Liver (tissue), 9 donors: ENCODE measurements around the gene PSMD11. TPM values are rescaled to one million over a fixed set of nuclear protein-coding genes. Genes with fewer than 3 reads are reported as not detected.

ENCODE experiments used
- DNase-seq: peaks from one replicate; pipeline ENCODE4 v3.0.0-alpha.2; 2017; ENCODE audit warnings: low spot score
- H3K27ac ChIP-seq, 2 donors: one replicate each; pipeline ENCODE4 v1.7.0; 2013; ENCODE audit warnings: inconsistent platforms in 2 of 2, low read length in 2 of 2, control low read depth in 1 of 2, low read depth in 1 of 2, mild to moderate bottlenecking in 1 of 2
- H3K27me3 ChIP-seq, 4 donors: one replicate each; pipeline versions ENCODE4 v1.6.1 to v1.7.0; 2013; ENCODE audit warnings: low read length in 3 of 4, inconsistent platforms in 1 of 4, mild to moderate bottlenecking in 1 of 4, moderate library complexity in 1 of 4; ENCODE audit not compliant: control insufficient read depth in 4 of 4, insufficient read depth in 4 of 4
- H3K36me3 ChIP-seq, 4 donors: one replicate each; pipeline versions ENCODE4 v1.6.1 to v1.7.0; 2013; ENCODE audit warnings: low read length in 3 of 4, mild to moderate bottlenecking in 3 of 4, low read depth in 1 of 4, moderate library complexity in 1 of 4; ENCODE audit not compliant: control insufficient read depth in 4 of 4, insufficient read depth in 3 of 4
- H3K4me1 ChIP-seq, 4 donors: one replicate each; pipeline versions ENCODE4 v1.6.1 to v1.7.0; 2013; ENCODE audit warnings: low read length in 3 of 4, mild to moderate bottlenecking in 3 of 4, moderate library complexity in 1 of 4; ENCODE audit not compliant: control insufficient read depth in 4 of 4, insufficient read depth in 4 of 4
- H3K4me3 ChIP-seq, 3 donors: one replicate each; pipeline versions ENCODE4 v1.6.1 to v1.7.0; 2013; ENCODE audit warnings: low read length in 3 of 3, control low read depth in 1 of 3, low read depth in 1 of 3, mild to moderate bottlenecking in 1 of 3
- H3K9ac ChIP-seq, 2 donors: one replicate each; pipeline ENCODE4 v1.7.0; 2013; ENCODE audit warnings: low read length in 2 of 2, mild to moderate bottlenecking in 2 of 2, moderate library complexity in 2 of 2, control low read depth in 1 of 2, low read depth in 1 of 2
- H3K9me3 ChIP-seq, 4 donors: one replicate each; pipeline versions ENCODE4 v1.6.1 to v1.7.0; 2013; ENCODE audit warnings: low read length in 3 of 4; ENCODE audit not compliant: control insufficient read depth in 4 of 4
- ATF3 ChIP-seq: IDR thresholded peaks from 2 replicates; pipeline ENCODE4 v1.6.1; 2016; ENCODE audit warnings: antibody characterized with exemption
- EGR1 ChIP-seq, 2 donors: IDR thresholded peaks; 2 replicates each; pipeline ENCODE4 v1.6.1; 2016 to 2018; ENCODE audit warnings: antibody characterized with exemption in 2 of 2, low read depth in 2 of 2
- FOXA1 ChIP-seq: IDR thresholded peaks from 2 replicates; pipeline ENCODE4 v1.6.1; 2016; ENCODE audit warnings: antibody characterized with exemption
- FOXA2 ChIP-seq: IDR thresholded peaks from 2 replicates; pipeline ENCODE4 v1.6.1; 2016; ENCODE audit warnings: antibody characterized with exemption
- GABPA ChIP-seq, 2 donors: IDR thresholded peaks in 1 of 2; conservative IDR thresholded peaks in 1 of 2; 2 replicates each; pipeline ENCODE4 v1.6.1; 2016; ENCODE audit warnings: antibody characterized with exemption in 2 of 2, mild to moderate bottlenecking in 1 of 2, moderate library complexity in 1 of 2
- HNF4A ChIP-seq, 2 donors: conservative IDR thresholded peaks; 2 replicates each; pipeline ENCODE4 v1.6.1; 2016; ENCODE audit warnings: antibody characterized with exemption in 2 of 2, mild to moderate bottlenecking in 2 of 2
- HNF4G ChIP-seq: IDR thresholded peaks from 2 replicates; pipeline ENCODE4 v1.6.1; 2016; ENCODE audit warnings: antibody characterized with exemption
- JUND ChIP-seq, 2 donors: IDR thresholded peaks; 2 replicates each; pipeline ENCODE4 v1.6.1; 2016; ENCODE audit warnings: antibody characterized with exemption in 2 of 2
- NR2F2 ChIP-seq: IDR thresholded peaks from 2 replicates; pipeline ENCODE4 v1.6.1; 2016; ENCODE audit warnings: antibody characterized with exemption
- RAD21 ChIP-seq, 2 donors: IDR thresholded peaks; 2 replicates each; pipeline ENCODE4 v1.6.1; 2016; ENCODE audit warnings: antibody characterized with exemption in 2 of 2, mild to moderate bottlenecking in 2 of 2
- REST ChIP-seq: IDR thresholded peaks from 2 replicates; pipeline ENCODE4 v1.6.1; 2016; ENCODE audit warnings: antibody characterized with exemption, mild to moderate bottlenecking
- RXRA ChIP-seq, 2 donors: IDR thresholded peaks; 2 replicates each; pipeline ENCODE4 v1.6.1; 2017 to 2018; ENCODE audit warnings: antibody characterized with exemption in 2 of 2, mild to moderate bottlenecking in 1 of 2
- SP1 ChIP-seq: IDR thresholded peaks from 2 replicates; pipeline ENCODE4 v1.6.1; 2018; ENCODE audit warnings: antibody characterized with exemption, mild to moderate bottlenecking
- TAF1 ChIP-seq: conservative IDR thresholded peaks from 2 replicates; pipeline ENCODE4 v1.6.1; 2016; ENCODE audit warnings: antibody characterized with exemption, mild to moderate bottlenecking
- YY1 ChIP-seq: IDR thresholded peaks from 2 replicates; pipeline ENCODE4 v1.6.1; 2016; ENCODE audit warnings: antibody characterized with exemption, mild to moderate bottlenecking
- ZBTB33 ChIP-seq: IDR thresholded peaks from 2 replicates; pipeline ENCODE4 v1.6.1; 2016; ENCODE audit warnings: antibody characterized with exemption
- WGBS: extraction: QIAGEN DNeasy Blood & Tissue Kit; methylation state at CpG from one replicate; pipeline ENCODE4 v1.1.7; 2013; 5-methylcytosine and 5-hydroxymethylcytosine counted together
- polyA plus RNA-seq, 2 donors: library from polyadenylated mRNA; stranded (reverse) in 1 of 2; unstranded in 1 of 2; fragments of 200-250 nt in 1 of 2; fragments of >200 nt in 1 of 2; fragmentation: Nextera tagmentation in 1 of 2; extraction: Ambion mirVana in 1 of 2; gene quantifications; one replicate each; pipeline versions ENCODE4 v1.2.1 to v1.2.3, GENCODE V29; 2013 to 2015
- total RNA-seq, 2 donors: library from RNA; depleted of rRNA; stranded (reverse); fragments of >200 nt; gene quantifications; one replicate each; pipeline ENCODE4 v1.2.3, GENCODE V29; 2014
- TF ChIP-seq, protein P1 (sequence below): IDR thresholded peaks from 2 replicates; pipeline ENCODE4 v1.6.1; 2016; ENCODE audit warnings: antibody characterized with exemption
- TF ChIP-seq, protein P2 (sequence below): fragments of 150-350 bp; IDR thresholded peaks from 2 replicates; pipeline ENCODE4 v1.5.1; 2017; ENCODE audit warnings: improper control_type of control experiment, low read depth, low read length; ENCODE audit not compliant: missing input control
- donor health status: healthy.
- donor health status: healthy.
- donor health status: healthy.
- donor health status: healthy.
- donor health status: healthy.

The PSMD11 gene
- total and polyA plus RNA-seq, 4 donors, result 42.1 to 97.4 (median 68.2) TPM

GRCh38 chr17:32452281-32452680, 8.0 kb downstream of the PSMD11 start:
- no peak for DNase-seq
- TF ChIP-seq SP1, result no peak
- TF ChIP-seq FOXA1, result no peak
- TF ChIP-seq ATF3, result no peak
- no peak for TF ChIP-seq JUND (IDR thresholded peaks at IDR 0.05)
- no peak for TF ChIP-seq FOXA2
- TF ChIP-seq TAF1, result no peak
- TF ChIP-seq GABPA (IDR thresholded peaks at IDR 0.05 in 1 of 2, conservative IDR thresholded peaks at IDR 0.05 in 1 of 2), result no peak
- TF ChIP-seq RXRA (IDR thresholded peaks at IDR 0.05), result no peak
- TF ChIP-seq EGR1 (IDR thresholded peaks at IDR 0.05; ENCODE audit: low read depth in 2 of 2), result no peak
- TF ChIP-seq RAD21 (IDR thresholded peaks at IDR 0.05), result no peak
- TF ChIP-seq, protein P1, sequence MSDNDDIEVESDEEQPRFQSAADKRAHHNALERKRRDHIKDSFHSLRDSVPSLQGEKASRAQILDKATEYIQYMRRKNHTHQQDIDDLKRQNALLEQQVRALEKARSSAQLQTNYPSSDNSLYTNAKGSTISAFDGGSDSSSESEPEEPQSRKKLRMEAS, result no peak
- TF ChIP-seq HNF4A (conservative IDR thresholded peaks at IDR 0.05), result no peak
- no peak for TF ChIP-seq ZBTB33
- no peak for TF ChIP-seq HNF4G
- no peak for TF ChIP-seq NR2F2
- no peak for TF ChIP-seq YY1
- Histone ChIP-seq H3K4me3 (no peak overlapping the region), H3K27ac (no peak overlapping the region), H3K27me3 (no peaks in the 10 kb centered on the region), H3K4me1 (no peaks in the 10 kb centered on the region), H3K9me3 (no peaks in the 10 kb centered on the region), H3K36me3 (peaks cover 4 to 65% (median 49%) of the 10 kb centered on the region in 4 donors), H3K9ac (no peak overlapping the region)
- WGBS, result 99% methylated on average over 1 of the region's 1 CpG

DNA sequence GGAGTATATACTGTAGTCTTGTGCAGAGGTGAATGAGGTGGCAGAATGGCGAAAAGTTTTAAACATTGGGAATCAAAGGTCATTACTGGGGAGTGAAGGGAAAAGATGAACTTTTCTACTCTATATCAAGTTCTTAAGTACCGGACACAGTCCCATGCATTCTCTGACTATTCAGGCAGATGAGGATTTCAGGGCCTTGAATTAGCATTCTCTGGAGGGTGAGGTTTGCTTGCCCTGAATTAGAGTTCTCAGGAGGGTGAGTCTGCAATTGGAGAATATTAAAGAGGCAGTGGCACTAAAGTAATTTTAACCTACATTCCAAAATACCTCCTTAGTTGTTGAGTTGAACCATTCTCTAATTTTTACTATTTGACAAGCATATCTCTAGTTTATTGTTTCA, 9.1 kb downstream of the PSMD11 start:
- H3K36me3 ChIP-seq, result peaks cover 5 to 66% (median 55%) of the 10 kb centered on the region in 4 donors
- TF ChIP-seq TAF1 (no peak), RXRA (IDR thresholded peaks at IDR 0.05) (no peak), SP1 (no peak), ZBTB33 (no peak), FOXA1 (no peak), RAD21 (IDR thresholded peaks at IDR 0.05) (no peak), REST (no peak), NR2F2 (no peak), ATF3 (no peak), EGR1 (IDR thresholded peaks at IDR 0.05; ENCODE audit: low read depth in 2 of 2) (no peak), FOXA2 (no peak), JUND (IDR thresholded peaks at IDR 0.05) (no peak), HNF4A (conservative IDR thresholded peaks at IDR 0.05) (no peak), YY1 (no peak)
- TF ChIP-seq, protein P2, sequence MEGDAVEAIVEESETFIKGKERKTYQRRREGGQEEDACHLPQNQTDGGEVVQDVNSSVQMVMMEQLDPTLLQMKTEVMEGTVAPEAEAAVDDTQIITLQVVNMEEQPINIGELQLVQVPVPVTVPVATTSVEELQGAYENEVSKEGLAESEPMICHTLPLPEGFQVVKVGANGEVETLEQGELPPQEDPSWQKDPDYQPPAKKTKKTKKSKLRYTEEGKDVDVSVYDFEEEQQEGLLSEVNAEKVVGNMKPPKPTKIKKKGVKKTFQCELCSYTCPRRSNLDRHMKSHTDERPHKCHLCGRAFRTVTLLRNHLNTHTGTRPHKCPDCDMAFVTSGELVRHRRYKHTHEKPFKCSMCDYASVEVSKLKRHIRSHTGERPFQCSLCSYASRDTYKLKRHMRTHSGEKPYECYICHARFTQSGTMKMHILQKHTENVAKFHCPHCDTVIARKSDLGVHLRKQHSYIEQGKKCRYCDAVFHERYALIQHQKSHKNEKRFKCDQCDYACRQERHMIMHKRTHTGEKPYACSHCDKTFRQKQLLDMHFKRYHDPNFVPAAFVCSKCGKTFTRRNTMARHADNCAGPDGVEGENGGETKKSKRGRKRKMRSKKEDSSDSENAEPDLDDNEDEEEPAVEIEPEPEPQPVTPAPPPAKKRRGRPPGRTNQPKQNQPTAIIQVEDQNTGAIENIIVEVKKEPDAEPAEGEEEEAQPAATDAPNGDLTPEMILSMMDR, result no peak
- TF ChIP-seq, protein P1, result no peak

More for the DNA sequence above, 9.1 kb downstream of the PSMD11 start:
- H3K9me3 ChIP-seq, result no peaks in the 10 kb centered on the region
- DNase-seq, result no peak
- no peak overlapping the region for H3K9ac ChIP-seq
- H3K27me3 ChIP-seq, result no peaks in the 10 kb centered on the region
- no peak overlapping the region for H3K4me3 ChIP-seq
- 92% methylated on average over 2 of the region's 2 CpGs for WGBS
- H3K4me1 ChIP-seq, result no peaks in the 10 kb centered on the region
- H3K27ac ChIP-seq, result no peak overlapping the region
